Gastroesophageal sphincter (tissue), 4 donors: ENCODE results near the gene COX7B2. TPM values are rescaled to one million over a fixed set of nuclear protein-coding genes. Genes with fewer than 3 reads are reported as not detected.

Source experiments
- ATAC-seq: fragments of 150-250 bp; one replicate; pipeline ENCODE4 v1.9.1; 2016; ENCODE audit warnings: mild to moderate bottlenecking, moderate library complexity
- H3K27ac ChIP-seq, 4 donors: fragments of 200-600 bp; sonication (generic) in 3 of 4; 1 replicate in 3 of 4; 2 replicates in 1 of 4; pipeline ENCODE4 v1.5.1; 2016 to 2019
- H3K27me3 ChIP-seq: fragments of 200-600 bp; sonication (generic); one replicate; pipeline ENCODE4 v1.5.1; 2019
- H3K36me3 ChIP-seq, 2 donors: fragments of 200-600 bp; sonication (generic); one replicate each; pipeline ENCODE4 v1.5.1; 2019; ENCODE audit warnings: control low read depth in 1 of 2
- H3K4me1 ChIP-seq, 3 donors: fragments of 200-600 bp; sonication (generic); 1 replicate in 2 of 3; 2 replicates in 1 of 3; pipeline ENCODE4 v1.5.1; 2016 to 2019; ENCODE audit warnings: control low read depth in 2 of 3
- H3K4me3 ChIP-seq, 2 donors: fragments of 200-600 bp; sonication (generic); one replicate each; pipeline ENCODE4 v1.5.1; 2019; ENCODE audit warnings: mild to moderate bottlenecking in 1 of 2, moderate library complexity in 1 of 2
- H3K9me3 ChIP-seq, 3 donors: fragments of 200-600 bp; sonication (generic); one replicate each; pipeline ENCODE4 v1.5.1; 2017 to 2019; ENCODE audit warnings: control low read depth in 2 of 3
- EP300 ChIP-seq: sonication (generic); formaldehyde crosslinking; IDR thresholded peaks from one replicate; pipeline ENCODE4 v1.6.1; 2017; ENCODE audit warnings: antibody characterized with exemption, mild to moderate bottlenecking
- POLR2A ChIP-seq, 2 donors: fragments of 450-650 bp; IDR thresholded peaks; one replicate each; pipeline ENCODE4 v1.6.1; 2017; ENCODE audit warnings: antibody characterized with exemption in 2 of 2, mild to moderate bottlenecking in 2 of 2, moderate library complexity in 1 of 2
- POLR2AphosphoS5 ChIP-seq: sonication (generic); formaldehyde crosslinking; IDR thresholded peaks from one replicate; pipeline ENCODE4 v1.6.1; 2017; ENCODE audit warnings: antibody characterized with exemption
- WGBS, 2 donors: methylation state at CpG; one replicate each; pipeline ENCODE4 v1.1.5; 2018; ENCODE audit warnings: low coverage in 1 of 2; 5-methylcytosine and 5-hydroxymethylcytosine counted together
- total RNA-seq, 4 donors: library from RNA; depleted of rRNA; stranded (reverse); fragments of >200 nt; gene quantifications; one replicate each; pipeline ENCODE4 v1.1.0, GENCODE V29; 2016
- TF ChIP-seq, protein P1 (sequence below), 4 experiments: fragments of 200-600 bp in 2 of 4; fragments of 450-650 bp in 2 of 4; sonication (generic) in 1 of 4; IDR thresholded peaks; one replicate each; pipeline ENCODE4 v1.5.1; 2017 to 2019; ENCODE audit warnings: antibody characterized with exemption in 4 of 4, mild to moderate bottlenecking in 2 of 4, moderate library complexity in 2 of 4

The COX7B2 gene
- total RNA-seq, 4 donors from 2014 or later = not detected

DNA sequence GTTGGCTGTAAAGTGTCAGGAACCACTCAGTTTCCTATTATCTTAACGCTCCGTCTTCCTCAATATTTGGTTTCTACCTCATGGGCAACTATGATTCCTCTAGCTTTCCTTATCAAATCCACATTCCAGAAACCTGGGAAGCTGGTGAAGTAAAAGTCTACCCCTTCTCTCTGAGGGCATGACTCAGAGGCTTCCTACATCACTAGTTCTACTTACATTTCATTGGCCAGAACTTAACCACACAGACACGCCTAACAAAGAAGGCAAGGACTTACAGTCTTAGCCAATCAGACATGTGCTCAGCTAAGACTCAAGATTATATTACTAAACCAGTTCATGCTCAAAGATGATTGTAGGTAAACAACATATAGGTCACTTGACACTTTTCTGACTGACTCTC, 30.4 kb downstream of the COX7B2 start:
- no peak overlapping the region for H3K4me3 ChIP-seq
- TF ChIP-seq, protein P1, sequence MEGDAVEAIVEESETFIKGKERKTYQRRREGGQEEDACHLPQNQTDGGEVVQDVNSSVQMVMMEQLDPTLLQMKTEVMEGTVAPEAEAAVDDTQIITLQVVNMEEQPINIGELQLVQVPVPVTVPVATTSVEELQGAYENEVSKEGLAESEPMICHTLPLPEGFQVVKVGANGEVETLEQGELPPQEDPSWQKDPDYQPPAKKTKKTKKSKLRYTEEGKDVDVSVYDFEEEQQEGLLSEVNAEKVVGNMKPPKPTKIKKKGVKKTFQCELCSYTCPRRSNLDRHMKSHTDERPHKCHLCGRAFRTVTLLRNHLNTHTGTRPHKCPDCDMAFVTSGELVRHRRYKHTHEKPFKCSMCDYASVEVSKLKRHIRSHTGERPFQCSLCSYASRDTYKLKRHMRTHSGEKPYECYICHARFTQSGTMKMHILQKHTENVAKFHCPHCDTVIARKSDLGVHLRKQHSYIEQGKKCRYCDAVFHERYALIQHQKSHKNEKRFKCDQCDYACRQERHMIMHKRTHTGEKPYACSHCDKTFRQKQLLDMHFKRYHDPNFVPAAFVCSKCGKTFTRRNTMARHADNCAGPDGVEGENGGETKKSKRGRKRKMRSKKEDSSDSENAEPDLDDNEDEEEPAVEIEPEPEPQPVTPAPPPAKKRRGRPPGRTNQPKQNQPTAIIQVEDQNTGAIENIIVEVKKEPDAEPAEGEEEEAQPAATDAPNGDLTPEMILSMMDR (IDR thresholded peaks at IDR 0.05) = no peak
- 87 to 100% methylated on average over 3 of the region's 3 CpGs for WGBS, 2 donors
- no peaks in the 10 kb centered on the region for H3K27me3 ChIP-seq
- no peak for ATAC-seq
- H3K27ac ChIP-seq = no peak overlapping the region
- H3K36me3 ChIP-seq = no peaks in the 10 kb centered on the region
- no peaks in the 10 kb centered on the region for H3K4me1 ChIP-seq
- no peaks in the 10 kb centered on the region for H3K9me3 ChIP-seq

DNA sequence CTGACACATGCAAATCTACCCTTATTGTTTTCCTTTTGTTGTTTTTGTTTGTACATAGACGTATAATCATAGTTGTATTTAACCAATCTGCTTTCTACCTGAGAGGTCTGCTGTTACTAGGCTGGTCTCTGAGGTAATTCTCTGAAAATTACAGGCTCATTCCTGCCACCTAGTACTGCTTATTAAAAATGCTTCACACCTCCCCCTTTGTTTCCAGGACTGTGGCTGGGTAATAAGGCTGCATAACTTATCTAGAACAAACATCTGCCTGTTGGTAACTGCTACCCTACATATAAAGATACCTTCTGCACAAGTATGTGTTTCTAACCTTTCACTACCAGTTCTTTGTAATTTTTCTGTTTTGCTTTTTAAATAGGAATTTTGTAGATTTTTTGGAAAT, 34.2 kb downstream of the COX7B2 start:
- TF ChIP-seq POLR2A (IDR thresholded peaks at IDR 0.05) = no peak
- TF ChIP-seq, protein P1 (IDR thresholded peaks at IDR 0.05) = no peak
- no peak for TF ChIP-seq EP300
- TF ChIP-seq POLR2AphosphoS5 = no peak
- 40 to 71% methylated on average over 1 of the region's 1 CpG for WGBS, 2 donors
- no peaks in the 10 kb centered on the region for H3K36me3 ChIP-seq
- H3K27me3 ChIP-seq = no peaks in the 10 kb centered on the region
- H3K27ac ChIP-seq = no peak overlapping the region
- no peak overlapping the region for H3K4me3 ChIP-seq
- H3K9me3 ChIP-seq = peaks cover 0 to 3% (median 0%) of the 10 kb centered on the region in 3 donors
- H3K4me1 ChIP-seq = no peaks in the 10 kb centered on the region
- no peak for ATAC-seq

DNA sequence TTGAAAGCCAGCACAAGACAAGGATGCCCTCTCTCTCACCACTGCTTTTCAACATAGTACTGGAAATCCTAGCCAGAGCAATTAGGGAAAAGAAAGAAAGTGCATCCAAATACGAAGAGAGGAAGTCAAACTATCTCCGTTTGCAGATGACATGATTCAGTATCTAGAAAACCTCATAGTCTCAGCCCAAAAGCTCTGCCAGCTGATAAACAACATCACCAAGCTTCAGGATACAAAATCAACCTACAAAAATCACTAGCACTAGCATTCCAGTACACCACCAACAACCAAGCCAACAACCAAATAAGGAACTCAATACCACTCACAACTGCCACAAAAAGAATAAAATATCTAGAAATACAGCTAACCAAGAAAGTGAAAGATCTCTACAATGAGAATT, 38.6 kb downstream of the COX7B2 start:
- TF ChIP-seq EP300 (no peak), POLR2A (IDR thresholded peaks at IDR 0.05) (no peak), POLR2AphosphoS5 (no peak)
- TF ChIP-seq, protein P1 (IDR thresholded peaks at IDR 0.05) = no peak
- Histone ChIP-seq H3K4me1 (no peaks in the 10 kb centered on the region), H3K27ac (no peak overlapping the region), H3K4me3 (no peak overlapping the region), H3K36me3 (no peaks in the 10 kb centered on the region), H3K27me3 (no peaks in the 10 kb centered on the region), H3K9me3 (peaks cover 0 to 3% (median 0%) of the 10 kb centered on the region in 3 donors)
- WGBS, 2 donors = 65% methylated on average over 2 of the region's 2 CpGs; no CpG with 5 or more reads in 1 of the 2 donors
- ATAC-seq = no peak

DNA sequence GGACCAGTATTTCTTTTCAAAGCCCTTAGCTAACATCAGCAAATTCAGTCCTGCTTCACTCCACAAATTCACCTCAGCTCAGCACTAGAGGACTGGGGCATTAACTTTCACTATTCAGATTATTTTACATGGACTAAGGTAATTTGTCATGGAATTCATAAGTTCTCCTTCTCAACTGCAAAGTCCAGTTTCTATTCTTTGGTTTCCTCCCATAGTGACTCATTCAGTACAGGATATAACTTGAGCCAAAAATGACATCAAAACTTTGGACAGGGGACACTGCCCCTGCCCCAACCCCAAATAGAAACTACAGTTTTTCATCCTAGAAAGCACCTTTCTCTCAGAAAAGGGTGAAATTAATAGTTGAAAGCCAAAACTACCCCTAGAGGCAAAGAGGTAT, 52.7 kb downstream of the COX7B2 start:
- no peak overlapping the region for H3K27ac ChIP-seq
- ATAC-seq = no peak
- H3K4me1 ChIP-seq = no peaks in the 10 kb centered on the region
- no peaks in the 10 kb centered on the region for H3K27me3 ChIP-seq
- H3K4me3 ChIP-seq = no peak overlapping the region
- no peaks in the 10 kb centered on the region for H3K36me3 ChIP-seq
- H3K9me3 ChIP-seq = no peaks in the 10 kb centered on the region
- TF ChIP-seq EP300 (no peak), POLR2AphosphoS5 (no peak), POLR2A (IDR thresholded peaks at IDR 0.05) (no peak)
- TF ChIP-seq, protein P1 (IDR thresholded peaks at IDR 0.05) = no peak

DNA sequence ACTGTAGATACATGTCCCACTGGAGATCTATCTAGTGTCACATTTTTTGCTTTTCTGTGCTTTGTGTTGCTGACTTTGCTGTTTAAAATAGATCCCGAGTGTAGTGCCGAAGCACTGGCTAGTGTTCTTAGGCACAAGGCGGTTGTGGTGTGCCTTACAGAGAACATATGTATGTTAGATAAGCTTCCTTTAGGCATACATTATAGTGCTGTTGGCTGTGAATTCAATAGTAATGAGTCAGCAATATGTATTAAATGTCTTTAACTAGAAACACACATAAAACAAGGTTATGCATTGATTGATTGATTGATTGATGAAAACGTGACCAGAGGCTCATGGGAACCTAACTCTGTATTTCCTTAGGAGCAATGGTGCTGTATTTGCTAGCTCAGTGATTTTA, 56.2 kb downstream of the COX7B2 start:
- no peaks in the 10 kb centered on the region for H3K9me3 ChIP-seq
- H3K4me3 ChIP-seq = no peak overlapping the region
- no peak overlapping the region for H3K27ac ChIP-seq
- WGBS, 2 donors = 78 to 80% methylated on average over 4 of the region's 4 CpGs
- H3K36me3 ChIP-seq = no peaks in the 10 kb centered on the region
- ATAC-seq = no peak
- TF ChIP-seq, protein P1 (IDR thresholded peaks at IDR 0.05) = no peak
- no peak for TF ChIP-seq POLR2A (IDR thresholded peaks at IDR 0.05)
- no peak for TF ChIP-seq EP300
- TF ChIP-seq POLR2AphosphoS5 = no peak
- no peaks in the 10 kb centered on the region for H3K27me3 ChIP-seq
- no peaks in the 10 kb centered on the region for H3K4me1 ChIP-seq
